K562 treated with DMSO at 1 percent for 48 hours (cell line): ENCODE measurements around the gene RBCK1. TPM values are rescaled to one million over a fixed set of nuclear protein-coding genes. Genes with fewer than 3 reads are reported as not detected.

Source experiments
- total RNA-seq: library from RNA; unstranded; fragments of 300-600 nt; gene quantifications from 2 replicates; pipeline ENCODE4 v1.2.3, GENCODE V29; 2022; ENCODE audit warnings: low replicate concordance; ENCODE audit errors: extremely low read depth

Gene RBCK1
- total RNA-seq, result not detected in 2 replicates

GRCh38 chr20:407953-408842 lies at the start of gene RBCK1:
RBCK1 (plus strand) TSS chr20:408299; CDS start chr20:408758, 459 bp downstream.

GRCh38 chr20:462199-462991 lies 54.3 kb downstream of the RBCK1 start, which contains the start of gene TBC1D20:
TBC1D20 (minus strand) TSS chr20:462533; CDS start chr20:462405, 128 bp downstream.

Other genes starting within 250 kb of the RBCK1 start
- gene DEFB128, start 218.6 kb upstream of the RBCK1 start, total RNA-seq, result not detected in 2 replicates
- gene DEFB129, start 181.0 kb upstream of the RBCK1 start, total RNA-seq, result not detected in 2 replicates
- gene DEFB132, start 150.6 kb upstream of the RBCK1 start, total RNA-seq, result not detected in 2 replicates
- gene C20orf96, start 117.5 kb upstream of the RBCK1 start, total RNA-seq, result not detected in 2 replicates
- gene ZCCHC3, start 110.7 kb upstream of the RBCK1 start, total RNA-seq, result not detected in 2 replicates
- gene SOX12, start 82.7 kb upstream of the RBCK1 start, total RNA-seq, result not detected in 2 replicates
- not detected in 2 replicates for gene NRSN2, start 61.2 kb upstream of the RBCK1 start, total RNA-seq
- gene TRIB3, start 27.5 kb upstream of the RBCK1 start, total RNA-seq, result 154 TPM in 1 of 2 replicates, not detected in the other
- gene TBC1D20, start 54.2 kb downstream of the RBCK1 start, total RNA-seq, result not detected in 2 replicates
- 109 TPM in 1 of 2 replicates, not detected in the other for gene CSNK2A1, start 135.5 kb downstream of the RBCK1 start, total RNA-seq
- gene TCF15, start 202.0 kb downstream of the RBCK1 start, total RNA-seq, result not detected in 2 replicates
- gene SRXN1, start 244.9 kb downstream of the RBCK1 start, total RNA-seq, result not detected in 2 replicates